ENCODE results near the gene C16orf92.

DNA sequence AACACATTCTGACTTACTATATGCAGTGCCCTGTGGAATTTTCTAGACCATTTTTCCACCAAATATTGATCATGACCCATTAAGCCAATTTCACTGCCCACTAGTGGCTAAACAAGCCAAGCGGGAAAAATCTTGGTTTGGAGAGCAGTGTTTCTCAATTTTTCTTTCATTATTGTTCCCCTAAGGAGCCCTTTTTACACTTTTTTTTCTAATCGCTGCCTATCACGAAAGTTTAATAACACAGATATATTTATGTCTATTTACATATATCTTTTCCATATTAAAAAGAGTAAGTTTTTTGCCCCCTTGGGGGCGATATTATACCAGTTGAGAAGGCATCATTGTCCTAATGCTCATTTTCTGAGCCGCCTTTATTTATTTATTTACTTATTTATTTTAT is 18.8 kb downstream of the C16orf92 start:
- TF ChIP-seq, protein P1, sequence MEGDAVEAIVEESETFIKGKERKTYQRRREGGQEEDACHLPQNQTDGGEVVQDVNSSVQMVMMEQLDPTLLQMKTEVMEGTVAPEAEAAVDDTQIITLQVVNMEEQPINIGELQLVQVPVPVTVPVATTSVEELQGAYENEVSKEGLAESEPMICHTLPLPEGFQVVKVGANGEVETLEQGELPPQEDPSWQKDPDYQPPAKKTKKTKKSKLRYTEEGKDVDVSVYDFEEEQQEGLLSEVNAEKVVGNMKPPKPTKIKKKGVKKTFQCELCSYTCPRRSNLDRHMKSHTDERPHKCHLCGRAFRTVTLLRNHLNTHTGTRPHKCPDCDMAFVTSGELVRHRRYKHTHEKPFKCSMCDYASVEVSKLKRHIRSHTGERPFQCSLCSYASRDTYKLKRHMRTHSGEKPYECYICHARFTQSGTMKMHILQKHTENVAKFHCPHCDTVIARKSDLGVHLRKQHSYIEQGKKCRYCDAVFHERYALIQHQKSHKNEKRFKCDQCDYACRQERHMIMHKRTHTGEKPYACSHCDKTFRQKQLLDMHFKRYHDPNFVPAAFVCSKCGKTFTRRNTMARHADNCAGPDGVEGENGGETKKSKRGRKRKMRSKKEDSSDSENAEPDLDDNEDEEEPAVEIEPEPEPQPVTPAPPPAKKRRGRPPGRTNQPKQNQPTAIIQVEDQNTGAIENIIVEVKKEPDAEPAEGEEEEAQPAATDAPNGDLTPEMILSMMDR (IDR thresholded peaks at IDR 0.05) = peak; percentile 61
- TF ChIP-seq ZFX (IDR thresholded peaks at IDR 0.05; ENCODE audit: borderline replicate concordance) = no peak
